GM12891 (cell line): ENCODE measurements around the gene TCEA2.

Experiments used
- PAX5 ChIP-seq: IDR thresholded peaks from 2 replicates; pipeline ENCODE4 v1.6.1; 2011; ENCODE audit warnings: low read length, moderate library complexity, mild to moderate bottlenecking; ENCODE audit not compliant: insufficient read depth, severe bottlenecking
- POLR2A ChIP-seq: IDR thresholded peaks from 2 replicates; pipeline ENCODE4 v1.6.1; 2011; ENCODE audit warnings: low read depth, low read length, control low read depth
- POLR2AphosphoS5 ChIP-seq: IDR thresholded peaks from 2 replicates; pipeline ENCODE4 v1.6.1; 2011; ENCODE audit warnings: low read depth, low read length, control low read depth
- TAF1 ChIP-seq: IDR thresholded peaks from 2 replicates; pipeline ENCODE4 v1.6.1; 2011; ENCODE audit warnings: low read depth, low read length, control low read depth

DNA sequence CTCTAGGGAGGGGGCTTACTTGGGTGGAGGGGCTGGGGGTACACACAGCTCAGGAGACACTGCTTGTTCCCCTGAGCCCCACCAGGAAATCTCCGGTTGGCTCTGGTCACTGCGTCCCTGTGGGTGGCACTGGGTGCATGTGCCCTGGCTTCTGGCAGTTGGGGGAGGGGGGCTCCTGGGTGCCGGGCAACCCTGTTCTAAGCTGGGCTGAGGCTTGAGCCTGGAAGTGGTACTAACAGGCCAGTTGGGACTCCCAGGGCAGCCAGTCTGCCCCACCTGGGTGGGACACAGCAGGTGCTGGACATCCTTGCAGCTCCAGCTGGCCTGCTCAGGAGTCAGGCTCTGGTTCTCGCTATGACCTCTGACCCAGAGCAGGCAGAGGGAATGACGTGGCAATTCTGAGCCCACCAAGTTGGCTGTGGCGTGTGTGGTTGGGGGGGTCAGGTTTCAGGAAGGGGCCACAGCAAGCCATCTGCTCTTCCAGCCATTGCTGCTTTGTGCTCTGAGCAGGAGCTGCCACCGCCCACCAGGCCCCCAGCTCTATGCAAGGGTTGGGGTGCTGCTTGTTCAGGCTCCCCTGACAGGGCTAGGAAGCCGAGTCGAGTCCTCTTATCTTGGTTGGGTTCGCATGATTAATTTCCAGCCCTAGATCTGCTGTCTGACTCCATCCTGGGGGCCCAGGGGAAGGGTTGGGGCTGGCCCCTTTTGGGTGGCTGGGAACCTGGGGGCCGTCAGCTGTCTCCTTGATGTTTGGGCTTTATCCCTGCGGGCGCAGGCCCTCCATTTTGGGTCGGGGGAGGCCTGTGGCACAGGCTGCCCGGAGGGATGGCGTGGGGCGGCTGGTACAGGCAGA lies 26.4 kb upstream of the TCEA2 start:
- TF ChIP-seq POLR2AphosphoS5 (peak; percentile 80), POLR2A (peak; percentile 61), TAF1 (no peak), PAX5 (no peak)
